GM19438 (cell line): ENCODE data around the gene SLC25A21.

Source experiments
- ATAC-seq: cut with Tn5 transposase; IDR thresholded peaks from one replicate; pipeline ENCODE4 v1.9.1; 2021; ENCODE audit warnings: low read depth; ENCODE audit not compliant: unreplicated experiment

The SLC25A21 gene

GRCh38 chr14:36805131-36805559, 367.3 kb downstream of the SLC25A21 start:
- no peak for ATAC-seq

GRCh38 chr14:36797634-36798033, 374.8 kb downstream of the SLC25A21 start:
- ATAC-seq, result no peak

- ATAC-seq, result no peak
Measured at GRCh38 chr14:36791402-36791801, 381.0 kb downstream of the SLC25A21 start.

GRCh38 chr14:36785511-36785910, 386.9 kb downstream of the SLC25A21 start:
- no peak for ATAC-seq

GRCh38 chr14:36784541-36784940, 387.9 kb downstream of the SLC25A21 start:
- no peak for ATAC-seq

- no peak for ATAC-seq
Measured at GRCh38 chr14:36781897-36782296, 390.5 kb downstream of the SLC25A21 start.

GRCh38 chr14:36773558-36773957, 398.8 kb downstream of the SLC25A21 start:
- no peak for ATAC-seq

- no peak for ATAC-seq
Measured at GRCh38 chr14:36773136-36773540, 399.3 kb downstream of the SLC25A21 start.

- ATAC-seq, result no peak
Measured at GRCh38 chr14:36771028-36771640, 401.3 kb downstream of the SLC25A21 start.

GRCh38 chr14:36768638-36769337, 403.6 kb downstream of the SLC25A21 start:
- ATAC-seq, result no peak

GRCh38 chr14:36767603-36768281, 404.7 kb downstream of the SLC25A21 start:
- no peak for ATAC-seq

GRCh38 chr14:36766974-36767373, 405.4 kb downstream of the SLC25A21 start:
- no peak for ATAC-seq

- no peak for ATAC-seq
Measured at GRCh38 chr14:36757734-36758601, 414.4 kb downstream of the SLC25A21 start.

GRCh38 chr14:36756226-36756625, 416.2 kb downstream of the SLC25A21 start:
- no peak for ATAC-seq

GRCh38 chr14:36755756-36756155, 416.6 kb downstream of the SLC25A21 start:
- no peak for ATAC-seq

GRCh38 chr14:36751920-36752319, 420.5 kb downstream of the SLC25A21 start:
- no peak for ATAC-seq

GRCh38 chr14:36751106-36751505, 421.3 kb downstream of the SLC25A21 start:
- no peak for ATAC-seq

GRCh38 chr14:36750244-36750643, 422.2 kb downstream of the SLC25A21 start:
- no peak for ATAC-seq

GRCh38 chr14:36748610-36749213, 423.7 kb downstream of the SLC25A21 start:
- ATAC-seq, result no peak

- no peak for ATAC-seq
Measured at GRCh38 chr14:36747411-36748184, 424.8 kb downstream of the SLC25A21 start.
